ENCODE data around the gene PTPRR.

PTPRR gene

DNA sequence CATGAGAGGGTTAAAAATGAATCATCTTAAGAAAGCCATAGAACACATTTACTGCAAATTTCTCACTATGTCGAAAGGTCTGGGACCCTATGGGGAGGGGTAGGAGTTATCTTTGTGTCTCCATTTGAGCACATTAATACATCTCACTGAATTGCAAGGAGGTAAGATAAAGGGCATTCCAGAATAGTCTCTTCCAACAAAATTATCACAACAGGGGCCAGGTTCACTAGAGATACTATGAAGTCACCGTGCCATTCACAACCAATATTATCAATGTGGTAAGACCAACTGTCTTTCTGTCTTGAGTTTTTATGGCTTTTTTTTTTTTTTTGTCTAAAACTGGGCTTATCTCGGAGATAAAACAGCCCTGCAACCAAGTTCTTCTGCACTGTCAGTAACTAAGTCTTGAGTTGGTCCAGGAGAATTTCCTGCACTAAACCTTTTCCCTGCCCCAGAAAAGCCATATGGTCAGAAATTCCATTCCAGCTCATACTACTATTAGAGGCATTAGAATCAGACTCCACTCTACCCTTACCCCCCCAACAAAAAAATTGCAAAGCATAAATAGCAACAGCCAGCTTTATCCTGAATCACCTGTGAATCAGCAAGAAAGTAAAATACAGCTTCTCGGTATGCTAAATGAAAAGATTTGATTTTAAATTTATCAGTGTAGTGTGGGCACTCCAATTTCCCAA lies 79.7 kb downstream of the PTPRR start:
- TF ChIP-seq, protein P1, sequence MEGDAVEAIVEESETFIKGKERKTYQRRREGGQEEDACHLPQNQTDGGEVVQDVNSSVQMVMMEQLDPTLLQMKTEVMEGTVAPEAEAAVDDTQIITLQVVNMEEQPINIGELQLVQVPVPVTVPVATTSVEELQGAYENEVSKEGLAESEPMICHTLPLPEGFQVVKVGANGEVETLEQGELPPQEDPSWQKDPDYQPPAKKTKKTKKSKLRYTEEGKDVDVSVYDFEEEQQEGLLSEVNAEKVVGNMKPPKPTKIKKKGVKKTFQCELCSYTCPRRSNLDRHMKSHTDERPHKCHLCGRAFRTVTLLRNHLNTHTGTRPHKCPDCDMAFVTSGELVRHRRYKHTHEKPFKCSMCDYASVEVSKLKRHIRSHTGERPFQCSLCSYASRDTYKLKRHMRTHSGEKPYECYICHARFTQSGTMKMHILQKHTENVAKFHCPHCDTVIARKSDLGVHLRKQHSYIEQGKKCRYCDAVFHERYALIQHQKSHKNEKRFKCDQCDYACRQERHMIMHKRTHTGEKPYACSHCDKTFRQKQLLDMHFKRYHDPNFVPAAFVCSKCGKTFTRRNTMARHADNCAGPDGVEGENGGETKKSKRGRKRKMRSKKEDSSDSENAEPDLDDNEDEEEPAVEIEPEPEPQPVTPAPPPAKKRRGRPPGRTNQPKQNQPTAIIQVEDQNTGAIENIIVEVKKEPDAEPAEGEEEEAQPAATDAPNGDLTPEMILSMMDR (IDR thresholded peaks at IDR 0.05; ENCODE audit: low read depth, low read length, missing control alignments): no peak
- in situ Hi-C loops (cut with HindIII; ENCODE audit: low sequenced_read_pairs): no loop called here
- DNase-seq (ENCODE audit: low read depth): no peak
- H3K4me3 ChIP-seq (ENCODE audit: low read depth, low read length): no peak overlapping the region

DNA sequence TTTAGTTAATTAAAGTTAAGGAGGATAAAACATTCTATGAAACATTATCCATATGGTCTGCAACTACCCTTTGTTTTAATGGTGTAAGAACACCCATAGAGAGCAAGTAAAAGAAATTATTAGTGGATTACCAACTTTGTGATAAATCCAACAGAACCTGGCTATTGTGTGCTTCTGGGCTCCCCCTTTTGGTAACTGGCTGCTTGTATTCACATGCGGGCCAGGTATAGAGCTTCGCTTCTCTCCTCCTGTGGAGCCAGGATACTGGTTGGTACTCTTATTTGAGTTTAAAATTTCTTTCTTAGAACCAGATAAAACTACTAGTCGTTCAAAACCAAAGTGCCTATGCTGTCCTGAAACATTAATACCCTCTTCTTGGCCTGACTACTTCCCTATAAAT lies 81.0 kb downstream of the PTPRR start:
- TF ChIP-seq, protein P1 (IDR thresholded peaks at IDR 0.05; ENCODE audit: low read depth, low read length, missing control alignments): no peak

DNA sequence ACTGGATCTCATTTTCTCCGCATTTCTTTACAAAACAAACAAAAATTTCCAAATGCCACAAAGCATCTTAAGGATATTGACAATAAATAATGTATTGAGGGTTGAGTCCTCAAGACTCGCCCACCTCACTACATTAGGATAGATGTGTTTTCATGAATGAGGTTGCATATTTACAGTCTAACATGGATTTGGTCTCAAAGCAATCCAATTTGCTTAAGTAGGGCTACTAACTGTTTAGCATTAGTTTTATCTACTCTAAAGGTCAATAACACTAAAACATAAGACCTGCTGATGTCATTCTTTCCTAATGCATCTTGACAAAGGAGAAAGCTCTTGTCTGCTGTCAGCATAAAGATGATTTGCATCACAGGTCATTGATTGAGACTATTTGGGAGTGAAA lies 82.4 kb downstream of the PTPRR start:
- DNase-seq (ENCODE audit: low read depth): no peak
- in situ Hi-C loops (cut with HindIII; ENCODE audit: low sequenced_read_pairs): no loop called here
- no peak overlapping the region for H3K4me3 ChIP-seq (ENCODE audit: low read depth, low read length)
- TF ChIP-seq, protein P1 (IDR thresholded peaks at IDR 0.05; ENCODE audit: low read depth, low read length, missing control alignments): no peak

More for the DNA sequence above, 81.0 kb downstream of the PTPRR start:
- no peak for DNase-seq (ENCODE audit: low read depth)
- in situ Hi-C loops (cut with HindIII; ENCODE audit: low sequenced_read_pairs): no loop called here
- H3K4me3 ChIP-seq (ENCODE audit: low read depth, low read length): no peak overlapping the region

DNA sequence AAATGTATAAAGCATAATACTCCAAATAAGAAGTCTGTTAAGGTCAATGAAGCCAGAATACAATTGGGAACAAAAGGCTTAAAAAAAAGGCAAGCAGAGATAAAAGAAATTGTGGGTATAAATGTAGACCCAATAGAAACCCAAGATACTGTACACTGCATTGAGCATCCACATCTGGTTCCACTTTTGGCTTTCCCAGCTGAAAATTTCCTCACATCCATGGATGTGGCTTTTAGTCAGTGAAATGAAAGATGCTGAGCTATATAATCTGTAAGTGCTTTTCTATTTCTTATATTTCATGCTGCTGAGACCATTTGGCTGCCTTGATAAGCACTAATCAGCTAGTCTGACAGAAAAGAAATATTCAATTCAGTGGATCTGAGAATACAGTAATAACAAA lies 83.5 kb downstream of the PTPRR start:
- TF ChIP-seq, protein P1 (IDR thresholded peaks at IDR 0.05; ENCODE audit: low read depth, low read length, missing control alignments): no peak
- in situ Hi-C loops (cut with HindIII; ENCODE audit: low sequenced_read_pairs): no loop called here
- no peak overlapping the region for H3K4me3 ChIP-seq (ENCODE audit: low read depth, low read length)
- DNase-seq (ENCODE audit: low read depth): no peak

DNA sequence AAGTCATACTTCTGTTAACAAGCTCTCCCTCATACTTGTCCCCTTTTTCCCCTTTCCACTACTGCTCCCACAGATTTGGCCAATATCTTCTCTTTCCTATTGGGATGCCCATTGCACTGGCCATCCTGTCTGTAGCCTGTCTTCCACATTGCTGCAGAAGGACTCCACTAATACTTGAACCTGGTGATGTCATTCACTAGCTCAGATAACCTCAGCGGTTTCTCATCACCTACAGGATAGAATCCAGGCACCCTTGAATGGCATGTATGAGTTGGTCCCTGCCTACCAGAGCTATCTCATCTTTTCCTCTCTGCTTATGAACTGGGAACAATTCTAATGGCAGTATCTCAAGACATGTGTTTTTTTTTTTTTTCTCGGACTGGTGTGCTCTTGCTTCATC lies 84.6 kb downstream of the PTPRR start:
- TF ChIP-seq, protein P1 (IDR thresholded peaks at IDR 0.05; ENCODE audit: low read depth, low read length, missing control alignments): no peak
- H3K4me3 ChIP-seq (ENCODE audit: low read depth, low read length): no peak overlapping the region
- in situ Hi-C loops (cut with HindIII; ENCODE audit: low sequenced_read_pairs): no loop called here
- DNase-seq (ENCODE audit: low read depth): no peak

DNA sequence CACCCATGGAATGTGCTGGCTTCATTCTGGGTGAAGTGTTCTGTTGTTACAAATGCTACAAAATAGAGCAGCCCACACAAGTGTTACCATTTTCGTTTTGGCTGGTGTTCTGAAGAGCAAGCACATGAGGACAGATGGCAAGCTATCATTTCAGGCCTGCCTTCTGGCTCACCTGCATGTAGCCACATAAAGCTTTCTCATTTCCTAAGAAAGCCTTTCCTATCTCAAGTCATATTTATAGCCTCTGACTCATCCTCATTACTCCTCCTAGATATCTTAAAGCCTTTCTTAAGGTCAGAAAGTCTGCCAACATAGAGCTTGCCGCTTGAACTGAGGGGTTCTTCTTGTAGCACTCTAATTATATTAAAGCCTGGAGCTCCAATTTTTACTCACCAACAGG lies 89.0 kb downstream of the PTPRR start:
- no peak overlapping the region for H3K4me3 ChIP-seq (ENCODE audit: low read depth, low read length)
- no peak for DNase-seq (ENCODE audit: low read depth)
- TF ChIP-seq, protein P1 (IDR thresholded peaks at IDR 0.05; ENCODE audit: low read depth, low read length, missing control alignments): no peak
- in situ Hi-C loops (cut with HindIII; ENCODE audit: low sequenced_read_pairs): loop anchor here (5.0 kb wide), 1 partner anchor 106 kb away; no protein-coding TSS in a partner anchor
